Suprapubic skin (tissue), 4 donors: ENCODE measurements around the gene GARNL3. TPM values are rescaled to one million over a fixed set of nuclear protein-coding genes. Genes with fewer than 3 reads are reported as not detected.

ENCODE experiments used
- DNase-seq, 2 donors: peaks; one replicate each; pipeline ENCODE4 v3.0.0-alpha.2; 2019; ENCODE audit warnings: low spot score in 2 of 2
- H3K27ac ChIP-seq: fragments of 200-600 bp; sonication (generic); one replicate; pipeline ENCODE4 v1.5.1; 2019
- H3K27me3 ChIP-seq: fragments of 200-600 bp; sonication (generic); one replicate; pipeline ENCODE4 v1.5.1; 2019
- H3K36me3 ChIP-seq: fragments of 200-600 bp; sonication (generic); one replicate; pipeline ENCODE4 v1.5.1; 2019
- H3K4me1 ChIP-seq: fragments of 200-600 bp; sonication (generic); one replicate; pipeline ENCODE4 v1.5.1; 2019
- H3K4me3 ChIP-seq: fragments of 200-600 bp; sonication (generic); one replicate; pipeline ENCODE4 v1.5.1; 2019; ENCODE audit warnings: mild to moderate bottlenecking
- H3K9me3 ChIP-seq: fragments of 200-600 bp; sonication (generic); one replicate; pipeline ENCODE4 v1.5.1; 2019
- CTCF ChIP-seq, 2 donors: fragments of 200-600 bp in 1 of 2; fragments of 450-650 bp in 1 of 2; sonication (generic) in 1 of 2; IDR thresholded peaks; one replicate each; pipeline ENCODE4 v1.5.1; 2016 to 2019; ENCODE audit warnings: antibody characterized with exemption in 2 of 2, mild to moderate bottlenecking in 1 of 2, moderate library complexity in 1 of 2
- EP300 ChIP-seq: sonication (generic); formaldehyde crosslinking; IDR thresholded peaks from one replicate; pipeline ENCODE4 v1.6.1; 2017; ENCODE audit warnings: antibody characterized with exemption
- POLR2A ChIP-seq, 2 donors: fragments of 450-650 bp; IDR thresholded peaks; one replicate each; pipeline ENCODE4 v1.6.1; 2017; ENCODE audit warnings: antibody characterized with exemption in 2 of 2, mild to moderate bottlenecking in 2 of 2, moderate library complexity in 2 of 2
- POLR2AphosphoS5 ChIP-seq, 3 donors: sonication (generic); formaldehyde crosslinking; IDR thresholded peaks; one replicate each; pipeline ENCODE4 v1.6.1; 2017; ENCODE audit warnings: antibody characterized with exemption in 3 of 3
- WGBS: methylation state at CpG from one replicate; pipeline ENCODE4 v1.1.5; 2018; 5-methylcytosine and 5-hydroxymethylcytosine counted together
- total RNA-seq, 4 donors: library from RNA; depleted of rRNA; stranded (reverse); fragments of >200 nt; gene quantifications; one replicate each; pipeline ENCODE4 v1.1.0, GENCODE V29; 2016

GARNL3 gene
- total RNA-seq, 4 donors from 2014 or later: 12.5 to 23.3 (median 18.4) TPM

DNA sequence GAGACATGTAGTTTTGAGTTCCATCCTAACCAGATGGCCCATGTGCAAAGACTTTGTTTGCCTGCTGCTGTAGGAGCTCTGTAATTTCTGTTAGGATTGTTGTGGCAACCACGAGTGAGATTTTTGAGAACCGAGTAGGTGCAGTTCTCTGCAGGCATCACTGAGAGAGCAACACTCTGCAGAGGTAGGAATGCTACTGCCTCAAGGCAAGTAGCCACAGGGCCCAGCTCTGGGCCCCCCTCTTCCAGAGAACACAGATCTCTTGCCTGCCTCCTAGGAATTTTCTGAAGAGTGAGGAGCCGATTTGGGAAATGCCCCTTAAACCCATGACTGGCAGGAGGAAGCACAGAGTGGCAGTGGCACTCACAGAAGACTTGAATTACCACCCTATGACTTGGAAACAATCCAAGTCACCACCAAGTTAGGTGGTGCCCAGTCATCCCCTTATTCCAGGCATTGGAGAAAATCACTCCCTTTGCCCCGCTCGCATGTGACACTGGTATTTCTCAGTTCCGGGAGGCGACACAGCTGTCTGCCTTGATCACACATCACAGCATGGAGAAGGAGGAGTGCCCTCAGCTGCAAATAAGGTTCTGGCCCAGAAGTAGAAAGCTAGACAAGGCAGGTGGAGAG, 79.9 kb downstream of the GARNL3 start:
- peaks cover 14% of the 10 kb centered on the region for H3K4me1 ChIP-seq
- DNase-seq: no peak
- TF ChIP-seq EP300 (no peak), POLR2A (IDR thresholded peaks at IDR 0.05) (no peak), CTCF (IDR thresholded peaks at IDR 0.05) (no peak), POLR2AphosphoS5 (IDR thresholded peaks at IDR 0.05) (no peak)
- H3K27me3 ChIP-seq: no peaks in the 10 kb centered on the region
- H3K27ac ChIP-seq: no peak overlapping the region
- H3K9me3 ChIP-seq: no peaks in the 10 kb centered on the region
- no peak overlapping the region for H3K4me3 ChIP-seq
- WGBS: 77% methylated on average over 7 of the region's 7 CpGs
- peaks cover 39% of the 10 kb centered on the region for H3K36me3 ChIP-seq

- Histone ChIP-seq H3K27me3 (no peaks in the 10 kb centered on the region), H3K36me3 (peaks cover 29% of the 10 kb centered on the region), H3K27ac (no peak overlapping the region), H3K4me3 (no peak overlapping the region), H3K9me3 (no peaks in the 10 kb centered on the region), H3K4me1 (peaks cover 8% of the 10 kb centered on the region)
- WGBS: 100% methylated on average over 2 of the region's 3 CpGs
- no peak for TF ChIP-seq EP300
- TF ChIP-seq POLR2AphosphoS5 (IDR thresholded peaks at IDR 0.05): no peak
- TF ChIP-seq POLR2A (IDR thresholded peaks at IDR 0.05): no peak
- TF ChIP-seq CTCF (IDR thresholded peaks at IDR 0.05): no peak
- DNase-seq: no peak
These were observed 81.0 kb downstream of the GARNL3 start for GRCh38 chr9:127345566-127345965.

- Histone ChIP-seq H3K9me3 (no peaks in the 10 kb centered on the region), H3K4me1 (no peaks in the 10 kb centered on the region), H3K27ac (no peak overlapping the region), H3K36me3 (peaks cover 27% of the 10 kb centered on the region), H3K27me3 (no peaks in the 10 kb centered on the region), H3K4me3 (no peak overlapping the region)
- WGBS: 85% methylated on average over 6 of the region's 6 CpGs
- DNase-seq: no peak
- no peak for TF ChIP-seq POLR2A (IDR thresholded peaks at IDR 0.05)
- TF ChIP-seq POLR2AphosphoS5 (IDR thresholded peaks at IDR 0.05): no peak
- no peak for TF ChIP-seq CTCF (IDR thresholded peaks at IDR 0.05)
- TF ChIP-seq EP300: no peak
These were observed 82.0 kb downstream of the GARNL3 start for GRCh38 chr9:127346584-127346983.

- no peak for DNase-seq
- Histone ChIP-seq H3K27me3 (no peaks in the 10 kb centered on the region), H3K4me3 (no peak overlapping the region), H3K36me3 (peaks cover 27% of the 10 kb centered on the region), H3K27ac (no peak overlapping the region), H3K9me3 (no peaks in the 10 kb centered on the region), H3K4me1 (no peaks in the 10 kb centered on the region)
- TF ChIP-seq EP300 (no peak), CTCF (IDR thresholded peaks at IDR 0.05) (peak in 1 of 2 donors; percentile 17)
- 67% methylated on average over 8 of the region's 8 CpGs for WGBS
These were observed 83.5 kb downstream of the GARNL3 start for GRCh38 chr9:127347831-127348776.

DNA sequence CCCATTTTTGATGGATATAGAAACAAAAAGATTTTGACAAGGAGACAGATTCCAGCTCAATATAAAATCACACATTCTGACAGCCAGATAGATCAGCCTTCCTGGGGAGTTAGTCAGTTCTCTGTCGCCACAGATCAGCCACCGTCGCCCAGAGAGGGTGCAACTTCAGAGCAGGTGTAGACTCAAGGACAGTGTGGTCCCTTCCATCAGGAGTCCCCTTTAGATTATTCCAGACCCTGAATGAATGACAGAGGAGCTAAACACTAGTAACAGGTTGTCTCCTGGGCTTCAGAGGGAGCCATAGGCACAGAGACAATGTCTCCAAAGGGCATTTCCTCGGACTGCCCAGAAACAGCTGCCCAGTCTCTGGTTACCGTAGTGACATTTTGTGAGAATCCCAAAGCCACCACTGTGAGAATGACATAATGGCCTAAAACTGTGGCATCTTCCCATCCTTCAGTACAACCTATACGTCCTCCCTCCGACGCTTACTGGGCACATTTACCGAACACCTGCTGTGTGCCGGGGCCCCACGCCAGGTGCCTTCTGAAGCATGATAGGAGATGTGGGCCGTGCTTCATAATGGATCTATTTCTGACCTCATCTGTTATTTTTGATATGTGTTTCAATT, 85.0 kb downstream of the GARNL3 start:
- Histone ChIP-seq H3K36me3 (peaks cover 19% of the 10 kb centered on the region), H3K9me3 (no peaks in the 10 kb centered on the region), H3K27me3 (no peaks in the 10 kb centered on the region), H3K4me3 (no peak overlapping the region), H3K27ac (no peak overlapping the region), H3K4me1 (no peaks in the 10 kb centered on the region)
- 95% methylated on average over 10 of the region's 12 CpGs for whole genome bisulfite sequencing
- no peak for DNase-seq
- TF ChIP-seq POLR2A (IDR thresholded peaks at IDR 0.05): no peak
